ENCODE measurements around the gene CTIF. TPM values are rescaled to one million over a fixed set of nuclear protein-coding genes. Genes with fewer than 3 reads are reported as not detected.

CTIF gene
- total RNA-seq, 2 donors from 2014 or later, result 4.6 to 4.7 TPM

DNA sequence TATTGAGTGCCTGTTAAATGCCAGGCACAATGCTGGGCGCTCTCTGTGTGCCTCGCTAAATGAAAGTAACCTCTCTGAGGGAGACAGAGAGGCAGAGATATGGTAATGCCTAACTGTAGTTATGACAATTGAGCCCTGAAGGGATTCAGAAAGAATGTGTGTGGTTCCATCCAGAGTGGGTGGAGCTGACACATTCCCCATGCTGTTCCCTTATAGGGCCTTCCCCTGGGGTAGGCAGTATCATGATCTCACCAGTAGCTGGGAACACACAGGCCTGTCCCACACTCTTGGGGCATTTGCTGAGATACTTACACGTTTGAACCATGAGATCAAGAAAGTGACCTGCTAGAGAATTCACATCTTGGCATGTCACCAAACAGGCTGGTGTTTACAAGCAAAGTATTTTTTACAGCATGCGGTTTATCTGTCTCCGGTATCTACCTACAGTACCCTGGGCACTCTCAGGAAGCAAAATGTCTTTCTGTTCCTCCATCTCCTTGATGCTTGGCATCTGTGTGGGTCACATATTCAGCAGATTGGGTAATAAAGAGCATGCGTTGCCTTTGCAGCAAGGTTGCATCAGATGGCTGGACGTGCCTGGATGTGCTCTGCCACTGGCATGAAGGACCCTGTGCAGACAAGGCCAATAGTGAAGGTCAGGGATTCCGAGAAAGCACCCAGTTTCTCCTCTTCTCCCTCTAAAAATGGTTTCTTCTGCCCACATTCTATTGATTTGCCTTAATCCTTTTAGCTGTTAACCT is 9.4 kb downstream of the CTIF start:
- peaks cover 19% of the 10 kb centered on the region for H3K27me3 Mint-ChIP-seq (ENCODE audit: low read depth)
- no peak for DNase-seq
- ATAC-seq (replicated peaks in 1 of 2), result no peak
- no peaks in the 10 kb centered on the region for H3K9me3 Mint-ChIP-seq
- H3K36me3 Mint-ChIP-seq (ENCODE audit: insufficient read depth in 2 of 2), result no peaks in the 10 kb centered on the region
- H3K4me1 Mint-ChIP-seq (ENCODE audit: low read depth), result peaks cover 8% of the 10 kb centered on the region
- H3K4me3 Mint-ChIP-seq, result no peak overlapping the region
- H3K27ac Mint-ChIP-seq, result no peak overlapping the region

DNA sequence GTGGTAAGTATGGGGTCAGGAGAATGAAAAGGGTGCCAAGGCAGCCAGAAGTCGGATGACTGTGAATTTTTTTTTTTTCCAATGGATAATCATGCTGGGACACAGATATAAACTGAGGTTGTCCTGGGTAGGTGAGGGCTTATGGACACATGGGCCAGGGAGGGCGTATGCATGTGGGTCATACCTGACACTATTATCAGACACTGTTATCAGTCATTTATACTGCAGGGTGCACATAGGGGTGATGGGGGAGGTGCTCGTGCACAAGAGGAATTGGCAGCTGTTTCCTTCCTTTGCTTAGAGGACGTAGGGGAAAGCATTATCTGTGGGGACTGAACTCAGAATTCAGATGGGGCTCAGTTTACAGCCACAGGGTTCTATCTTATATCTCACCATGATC is 10.1 kb downstream of the CTIF start:
- Mint-ChIP-seq H3K36me3 (ENCODE audit: insufficient read depth in 2 of 2) (no peaks in the 10 kb centered on the region), H3K27me3 (ENCODE audit: low read depth) (peaks cover 12% of the 10 kb centered on the region), H3K27ac (no peak overlapping the region), H3K4me3 (no peak overlapping the region), H3K4me1 (ENCODE audit: low read depth) (peaks cover under 1% of the 10 kb centered on the region), H3K9me3 (no peaks in the 10 kb centered on the region)
- ATAC-seq (replicated peaks in 1 of 2) (no peak), DNase-seq (no peak)

DNA sequence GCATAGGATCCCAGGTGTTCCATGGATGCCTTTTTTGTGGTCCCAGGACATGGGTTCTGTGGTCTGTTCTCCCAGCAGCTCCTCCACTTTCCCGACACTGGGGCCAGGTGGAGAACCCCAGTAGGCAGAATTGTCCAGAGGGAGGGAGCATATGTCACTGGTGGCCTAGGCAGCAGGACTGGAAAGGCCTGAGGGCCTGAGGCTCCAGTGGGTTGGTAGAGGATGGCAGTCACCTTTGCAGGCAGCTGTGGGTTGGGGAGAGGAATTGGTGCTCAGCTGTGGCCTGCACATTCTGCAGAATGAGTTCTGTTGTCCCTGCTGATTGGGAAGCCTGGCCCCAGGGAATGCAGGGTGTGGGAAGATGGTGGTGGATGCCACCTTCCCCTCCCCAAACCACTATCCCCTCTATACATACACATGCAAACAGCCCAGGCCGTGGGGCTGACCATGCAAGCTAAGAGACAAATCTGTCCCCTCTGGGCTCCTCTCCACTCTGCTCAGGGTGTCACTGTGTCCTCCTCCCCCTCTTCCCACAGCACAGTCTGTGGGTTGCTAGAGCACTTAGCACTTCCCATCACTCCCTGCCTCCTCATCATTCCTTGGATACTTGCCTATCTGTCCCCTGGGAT is 11.4 kb downstream of the CTIF start:
- ATAC-seq (replicated peaks in 1 of 2) (no peak), DNase-seq (no peak)
- Mint-ChIP-seq H3K4me3 (no peak overlapping the region), H3K27me3 (ENCODE audit: low read depth) (peaks cover under 1% of the 10 kb centered on the region), H3K9me3 (no peaks in the 10 kb centered on the region), H3K27ac (no peak overlapping the region), H3K36me3 (ENCODE audit: insufficient read depth in 2 of 2) (no peaks in the 10 kb centered on the region), H3K4me1 (ENCODE audit: low read depth) (no peaks in the 10 kb centered on the region)

DNA sequence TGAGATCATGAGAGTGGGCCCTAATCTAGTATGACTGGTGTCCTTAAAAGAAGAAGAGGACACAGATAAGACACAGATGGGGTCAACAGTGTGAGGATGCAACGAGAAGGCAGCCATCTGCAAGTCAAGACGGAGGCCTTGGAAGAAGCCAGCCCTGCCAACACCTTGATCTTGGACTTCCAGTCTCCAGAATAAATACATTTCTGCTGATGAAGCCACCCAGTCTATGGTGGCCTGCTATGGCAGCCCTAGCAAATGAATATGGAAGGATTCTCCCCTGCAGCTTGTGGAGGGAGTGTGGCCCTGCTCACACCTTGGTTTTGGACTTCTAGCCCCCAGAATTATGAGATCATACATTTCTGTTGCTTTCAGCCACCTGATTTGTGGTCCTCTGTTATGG is 12.3 kb downstream of the CTIF start:
- no peak overlapping the region for H3K27ac Mint-ChIP-seq
- ATAC-seq (replicated peaks in 1 of 2), result no peak
- H3K27me3 Mint-ChIP-seq (ENCODE audit: low read depth), result no peaks in the 10 kb centered on the region
- no peak overlapping the region for H3K4me3 Mint-ChIP-seq
- no peaks in the 10 kb centered on the region for H3K9me3 Mint-ChIP-seq
- no peak for DNase-seq
- H3K4me1 Mint-ChIP-seq (ENCODE audit: low read depth), result no peaks in the 10 kb centered on the region
- H3K36me3 Mint-ChIP-seq (ENCODE audit: insufficient read depth in 2 of 2), result no peaks in the 10 kb centered on the region

DNA sequence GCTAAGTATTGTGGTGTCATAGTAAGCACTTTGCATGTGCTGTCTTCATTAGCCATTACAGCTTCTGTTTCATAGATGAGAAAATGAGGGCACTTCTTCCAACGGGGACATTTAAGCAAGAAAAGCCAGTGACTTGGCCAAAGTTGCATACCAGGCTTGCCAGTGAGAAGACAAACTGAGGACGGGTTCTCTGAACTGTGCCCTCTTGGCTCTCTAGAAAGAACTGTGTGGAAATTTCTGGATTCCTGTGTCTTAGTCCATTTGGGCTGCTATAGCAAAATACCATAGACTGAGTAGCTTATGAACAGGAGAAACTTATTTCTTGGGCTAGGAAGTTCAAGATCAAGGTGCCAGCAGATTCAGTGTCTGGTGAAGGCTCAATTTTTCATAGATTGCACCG is 13.3 kb downstream of the CTIF start:
- H3K4me1 Mint-ChIP-seq (ENCODE audit: low read depth), result no peaks in the 10 kb centered on the region
- no peaks in the 10 kb centered on the region for H3K36me3 Mint-ChIP-seq (ENCODE audit: insufficient read depth in 2 of 2)
- no peaks in the 10 kb centered on the region for H3K27me3 Mint-ChIP-seq (ENCODE audit: low read depth)

DNA sequence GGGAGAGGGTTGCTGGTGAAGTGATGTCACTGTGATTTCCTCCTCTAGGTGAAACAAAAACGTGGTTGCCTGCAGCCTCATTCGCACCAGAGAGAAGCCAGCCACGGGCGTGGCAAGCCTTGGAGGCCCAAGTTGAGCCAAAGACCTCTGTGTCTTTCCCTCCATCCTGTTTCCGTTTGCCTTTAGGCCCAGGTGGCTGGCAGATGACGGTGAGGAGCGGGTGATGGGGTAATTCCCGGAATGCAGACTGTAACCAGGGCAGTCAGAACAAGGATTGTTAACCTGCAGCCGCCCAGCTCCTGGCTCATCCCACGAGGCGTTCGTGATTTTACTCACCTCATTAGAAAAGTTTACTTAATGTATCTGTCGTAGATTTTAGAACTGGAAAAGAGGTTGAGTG is 14.4 kb downstream of the CTIF start:
- H3K9me3 Mint-ChIP-seq, result no peaks in the 10 kb centered on the region
- DNase-seq (no peak), ATAC-seq (replicated peaks in 1 of 2) (no peak)
- no peak overlapping the region for H3K27ac Mint-ChIP-seq
- H3K27me3 Mint-ChIP-seq (ENCODE audit: low read depth), result no peaks in the 10 kb centered on the region
- no peak overlapping the region for H3K4me3 Mint-ChIP-seq
- no peaks in the 10 kb centered on the region for H3K4me1 Mint-ChIP-seq (ENCODE audit: low read depth)
- H3K36me3 Mint-ChIP-seq (ENCODE audit: insufficient read depth in 2 of 2), result no peaks in the 10 kb centered on the region

More for the DNA sequence above, 13.3 kb downstream of the CTIF start:
- Mint-ChIP-seq H3K9me3 (no peaks in the 10 kb centered on the region), H3K4me3 (no peak overlapping the region), H3K27ac (no peak overlapping the region)
- ATAC-seq (replicated peaks in 1 of 2) (no peak), DNase-seq (no peak)

DNA sequence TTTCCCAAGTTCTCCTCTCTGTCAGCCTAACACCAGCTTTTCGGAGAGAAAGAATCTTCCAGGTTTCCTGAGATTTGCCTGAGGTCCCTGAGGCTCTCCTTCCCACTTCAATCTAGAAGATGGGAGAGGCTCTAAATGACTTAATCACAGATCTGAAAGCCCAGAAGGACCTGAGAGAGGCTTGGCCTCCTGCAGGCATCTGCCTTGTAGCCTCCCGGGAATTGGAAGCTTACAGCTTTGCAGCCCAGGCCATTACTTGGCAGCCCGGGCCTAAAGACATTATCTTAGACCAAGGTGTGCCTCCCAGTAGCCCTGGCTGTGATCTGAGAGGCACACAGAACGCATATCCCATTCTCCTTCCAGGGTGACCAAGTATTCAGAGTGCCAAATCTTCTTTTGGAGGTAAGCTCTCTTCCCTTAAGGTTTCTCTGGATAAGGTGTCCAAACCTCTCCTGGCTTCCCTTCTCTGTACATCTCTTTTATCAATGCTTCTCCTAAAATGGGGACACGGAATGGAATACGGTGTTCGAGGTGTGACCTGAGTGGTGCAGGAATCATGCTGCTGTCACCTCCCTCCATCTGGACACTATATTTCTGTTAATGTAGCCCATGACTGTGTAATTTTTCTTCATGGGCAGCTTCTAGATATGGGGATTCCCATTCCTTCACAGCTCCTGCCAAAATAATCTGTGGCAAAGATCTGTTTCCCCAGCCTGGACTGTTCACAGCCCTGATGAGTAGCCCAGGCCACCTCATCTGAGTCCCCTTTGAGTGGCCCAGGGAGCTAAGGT is 16.0 kb downstream of the CTIF start:
- Mint-ChIP-seq H3K27me3 (ENCODE audit: low read depth) (no peaks in the 10 kb centered on the region), H3K4me1 (ENCODE audit: low read depth) (no peaks in the 10 kb centered on the region), H3K27ac (no peak overlapping the region), H3K36me3 (ENCODE audit: insufficient read depth in 2 of 2) (no peaks in the 10 kb centered on the region), H3K4me3 (no peak overlapping the region), H3K9me3 (no peaks in the 10 kb centered on the region)
- DNase-seq (no peak), ATAC-seq (replicated peaks in 1 of 2) (no peak)

DNA sequence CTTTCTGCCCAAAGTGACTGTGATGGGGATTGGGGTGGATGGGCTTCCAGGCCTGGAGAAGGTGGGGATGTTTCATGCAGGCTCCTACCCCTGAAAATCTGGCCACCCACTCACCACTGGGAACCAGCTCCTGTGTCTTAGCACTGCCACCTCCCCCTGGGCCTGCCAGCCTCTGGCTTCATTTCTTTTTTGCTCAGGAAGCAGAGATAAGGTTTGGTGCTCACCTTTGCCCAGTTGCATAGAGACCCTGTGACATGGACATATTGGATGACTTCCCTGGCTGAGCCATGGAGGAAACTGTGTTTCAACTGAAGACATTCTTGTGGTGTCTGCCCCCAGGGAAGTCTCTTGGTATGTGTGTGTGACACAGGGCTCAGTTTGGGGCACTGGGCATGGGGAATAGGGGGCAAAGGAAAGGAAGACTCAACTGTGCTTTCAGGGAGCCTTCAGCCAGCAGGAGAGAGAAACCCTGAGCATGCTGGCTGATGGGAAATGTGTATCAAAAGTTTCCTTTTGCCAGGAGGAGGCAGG is 16.7 kb downstream of the CTIF start:
- Mint-ChIP-seq H3K9me3 (no peaks in the 10 kb centered on the region), H3K27ac (no peak overlapping the region)
- no peak for ATAC-seq (replicated peaks in 1 of 2)

DNA sequence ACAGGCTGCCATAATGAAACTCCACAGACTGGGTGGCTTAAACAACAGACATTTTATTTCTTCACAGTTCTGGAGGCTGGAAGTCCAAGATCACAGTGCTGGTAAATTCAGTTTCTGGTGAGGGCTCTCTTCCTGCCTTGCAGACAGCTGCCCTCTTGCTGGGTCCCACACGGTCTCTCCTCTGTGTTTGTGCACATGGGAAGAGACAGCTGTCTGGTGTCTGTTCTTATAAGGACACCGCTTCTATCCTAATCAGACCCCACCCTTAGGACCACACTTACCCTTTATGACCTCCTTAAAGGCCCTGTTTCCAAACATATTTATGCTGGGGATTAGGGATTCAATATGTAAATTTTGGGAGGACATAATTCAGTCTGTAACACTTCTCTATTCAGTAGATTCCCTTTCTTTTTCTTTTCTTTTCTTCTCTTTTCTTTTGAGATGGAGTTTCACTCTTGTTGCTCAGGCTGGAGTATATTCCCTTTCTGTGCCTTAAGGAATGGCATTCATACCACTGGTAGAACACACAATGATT is 18.9 kb downstream of the CTIF start:
- Mint-ChIP-seq H3K27me3 (ENCODE audit: low read depth) (no peaks in the 10 kb centered on the region), H3K4me1 (ENCODE audit: low read depth) (no peaks in the 10 kb centered on the region), H3K9me3 (no peaks in the 10 kb centered on the region), H3K27ac (no peak overlapping the region), H3K36me3 (ENCODE audit: insufficient read depth in 2 of 2) (no peaks in the 10 kb centered on the region), H3K4me3 (no peak overlapping the region)
- no peak for DNase-seq
- ATAC-seq (replicated peaks in 1 of 2), result no peak

More for the DNA sequence above, 16.7 kb downstream of the CTIF start:
- no peaks in the 10 kb centered on the region for H3K27me3 Mint-ChIP-seq (ENCODE audit: low read depth)
- H3K4me1 Mint-ChIP-seq (ENCODE audit: low read depth), result no peaks in the 10 kb centered on the region
- H3K4me3 Mint-ChIP-seq, result no peak overlapping the region
- H3K36me3 Mint-ChIP-seq (ENCODE audit: insufficient read depth in 2 of 2), result no peaks in the 10 kb centered on the region
- DNase-seq, result no peak

DNA sequence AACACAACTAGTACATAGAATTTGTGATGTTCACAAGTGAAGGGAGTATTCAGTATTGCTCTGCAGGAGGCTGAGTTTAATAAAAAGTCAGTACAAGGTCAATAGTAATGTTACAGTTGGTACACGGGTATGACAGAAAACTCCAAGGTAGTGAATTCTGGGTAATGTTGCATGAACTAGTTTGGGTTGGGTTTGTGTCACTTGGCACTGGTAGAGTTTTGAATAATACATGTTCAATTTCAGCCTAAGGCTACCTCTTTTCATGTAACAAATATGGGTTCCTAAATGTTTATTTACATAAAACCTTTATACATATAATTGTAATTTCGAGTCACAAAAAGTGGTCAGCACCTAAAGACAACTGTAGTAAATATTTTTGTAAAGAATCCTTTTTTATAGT is 19.4 kb downstream of the CTIF start:
- no peaks in the 10 kb centered on the region for H3K9me3 Mint-ChIP-seq
- no peak overlapping the region for H3K27ac Mint-ChIP-seq
- H3K36me3 Mint-ChIP-seq (ENCODE audit: insufficient read depth in 2 of 2), result no peaks in the 10 kb centered on the region
- no peaks in the 10 kb centered on the region for H3K27me3 Mint-ChIP-seq (ENCODE audit: low read depth)
- ATAC-seq (replicated peaks in 1 of 2) (no peak), DNase-seq (no peak)
- no peaks in the 10 kb centered on the region for H3K4me1 Mint-ChIP-seq (ENCODE audit: low read depth)
- no peak overlapping the region for H3K4me3 Mint-ChIP-seq

DNA sequence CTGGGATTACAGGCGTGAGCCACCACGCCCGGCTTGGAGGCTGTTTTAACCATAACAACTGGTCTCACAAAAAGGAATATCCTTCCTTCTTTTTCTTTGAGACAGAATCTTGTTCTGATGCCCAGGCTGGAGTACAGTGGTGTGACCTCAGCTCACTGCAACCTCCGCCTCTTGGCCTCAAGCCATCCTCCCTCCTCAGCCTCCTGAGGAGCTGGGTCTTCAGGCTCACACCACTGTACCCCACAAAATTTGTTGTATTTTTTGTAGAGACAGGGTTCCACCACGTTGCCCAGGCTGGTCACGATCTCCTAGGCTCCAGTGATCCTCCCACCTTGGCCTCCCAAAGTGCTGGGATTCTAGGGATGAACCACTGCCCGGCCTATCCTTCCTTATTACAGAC is 21.7 kb downstream of the CTIF start:
- H3K36me3 Mint-ChIP-seq (ENCODE audit: insufficient read depth in 2 of 2), result no peaks in the 10 kb centered on the region
- ATAC-seq (replicated peaks in 1 of 2) (no peak), DNase-seq (no peak)
- no peaks in the 10 kb centered on the region for H3K4me1 Mint-ChIP-seq (ENCODE audit: low read depth)
- H3K27me3 Mint-ChIP-seq (ENCODE audit: low read depth), result no peaks in the 10 kb centered on the region
- no peak overlapping the region for H3K4me3 Mint-ChIP-seq
- H3K9me3 Mint-ChIP-seq, result no peaks in the 10 kb centered on the region
- H3K27ac Mint-ChIP-seq, result no peak overlapping the region

DNA sequence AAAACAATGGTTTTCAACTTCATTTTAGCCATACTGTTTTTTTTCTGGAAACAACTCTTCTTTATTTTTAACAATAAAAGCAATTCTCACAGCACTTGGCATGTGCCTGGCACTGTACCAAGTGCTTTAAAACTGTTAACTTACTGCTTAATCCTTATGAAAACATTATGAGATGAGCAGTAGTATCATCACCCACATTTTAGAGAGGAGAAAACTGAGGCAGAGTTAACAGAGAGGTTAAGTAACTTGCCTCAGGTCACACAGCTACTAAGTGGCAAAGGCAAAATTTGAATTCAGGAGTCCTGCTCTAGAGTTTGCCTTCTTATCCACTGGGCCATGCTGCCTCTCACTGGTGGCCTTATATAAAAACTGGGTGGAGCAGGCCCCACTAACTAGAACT is 23.2 kb downstream of the CTIF start:
- H3K4me3 Mint-ChIP-seq, result no peak overlapping the region
- H3K27ac Mint-ChIP-seq, result no peak overlapping the region
- peaks cover 4% of the 10 kb centered on the region for H3K4me1 Mint-ChIP-seq (ENCODE audit: low read depth)
- H3K27me3 Mint-ChIP-seq (ENCODE audit: low read depth), result no peaks in the 10 kb centered on the region
- DNase-seq (no peak), ATAC-seq (replicated peaks in 1 of 2) (no peak)
- H3K9me3 Mint-ChIP-seq, result no peaks in the 10 kb centered on the region
- no peaks in the 10 kb centered on the region for H3K36me3 Mint-ChIP-seq (ENCODE audit: insufficient read depth in 2 of 2)

DNA sequence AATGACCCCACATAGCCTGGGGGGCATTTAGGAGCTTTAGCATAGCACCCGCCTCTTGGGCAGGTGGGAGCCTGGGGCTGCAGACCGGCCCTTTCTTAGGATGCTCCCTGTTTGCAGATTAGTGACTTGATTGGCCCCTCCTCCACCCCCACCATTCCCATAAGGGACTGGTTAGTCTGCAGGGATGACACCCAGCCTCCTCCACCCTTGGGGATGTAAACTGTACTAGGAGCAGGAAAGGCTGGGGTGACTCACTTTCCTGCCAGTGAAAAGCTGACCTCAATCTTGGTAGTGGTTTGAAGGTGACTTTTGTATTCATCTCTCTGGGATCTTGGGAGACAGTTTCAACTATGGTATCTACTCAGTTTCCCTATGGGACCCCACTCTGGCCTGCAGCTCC is 24.2 kb downstream of the CTIF start:
- ATAC-seq (replicated peaks in 1 of 2) (no peak), DNase-seq (no peak)
- Mint-ChIP-seq H3K4me3 (no peak overlapping the region), H3K27me3 (ENCODE audit: low read depth) (no peaks in the 10 kb centered on the region), H3K9me3 (no peaks in the 10 kb centered on the region), H3K27ac (no peak overlapping the region), H3K4me1 (ENCODE audit: low read depth) (peaks cover 4% of the 10 kb centered on the region), H3K36me3 (ENCODE audit: insufficient read depth in 2 of 2) (peaks cover 0 to 1% of the 10 kb centered on the region in 2 donors)
